Cerebellar cortex (tissue), 1 donor: Measurements from ENCODE around the gene CD177.
"Not testable (repeated sequence)": the region's sequence is repeated elsewhere in the genome, so short reads cannot be mapped to it uniquely, and the experiment has no call there.

Experiments
- DNase-seq: peaks from one replicate; pipeline ENCODE4 v3.0.0-alpha.2; 2015; ENCODE audit warnings: low spot score

Gene CD177

DNA sequence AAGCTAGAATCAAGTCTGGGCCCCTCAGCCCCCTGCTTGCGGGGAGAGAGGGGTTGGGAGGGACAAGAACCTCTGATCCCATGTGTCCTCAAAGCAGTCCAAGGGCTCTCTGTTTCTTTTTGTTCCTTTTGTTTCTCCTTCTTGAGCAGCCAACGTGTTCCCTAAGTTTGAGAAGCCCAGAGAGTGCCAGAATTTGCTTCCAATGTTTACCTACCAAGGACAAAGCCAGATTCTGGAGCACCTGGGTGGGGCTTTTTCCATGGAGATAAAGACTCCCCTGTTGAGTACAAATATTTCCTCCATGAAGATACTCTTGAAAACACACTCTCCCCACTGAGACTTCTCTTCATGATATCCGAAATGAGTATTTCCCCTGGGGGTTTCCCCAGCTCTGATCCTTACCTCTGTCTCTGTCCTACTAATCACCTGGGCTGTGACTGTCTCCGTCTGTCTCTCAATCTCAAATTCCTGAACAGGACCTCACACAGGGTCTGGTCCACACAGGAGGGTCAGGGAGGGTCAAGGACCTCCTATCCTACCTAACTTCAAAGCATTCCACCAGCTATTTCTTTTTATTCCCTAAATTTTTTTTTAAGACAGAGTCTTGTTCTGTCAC lies 27.4 kb downstream of the CD177 start:
- DNase-seq: no peak

DNA sequence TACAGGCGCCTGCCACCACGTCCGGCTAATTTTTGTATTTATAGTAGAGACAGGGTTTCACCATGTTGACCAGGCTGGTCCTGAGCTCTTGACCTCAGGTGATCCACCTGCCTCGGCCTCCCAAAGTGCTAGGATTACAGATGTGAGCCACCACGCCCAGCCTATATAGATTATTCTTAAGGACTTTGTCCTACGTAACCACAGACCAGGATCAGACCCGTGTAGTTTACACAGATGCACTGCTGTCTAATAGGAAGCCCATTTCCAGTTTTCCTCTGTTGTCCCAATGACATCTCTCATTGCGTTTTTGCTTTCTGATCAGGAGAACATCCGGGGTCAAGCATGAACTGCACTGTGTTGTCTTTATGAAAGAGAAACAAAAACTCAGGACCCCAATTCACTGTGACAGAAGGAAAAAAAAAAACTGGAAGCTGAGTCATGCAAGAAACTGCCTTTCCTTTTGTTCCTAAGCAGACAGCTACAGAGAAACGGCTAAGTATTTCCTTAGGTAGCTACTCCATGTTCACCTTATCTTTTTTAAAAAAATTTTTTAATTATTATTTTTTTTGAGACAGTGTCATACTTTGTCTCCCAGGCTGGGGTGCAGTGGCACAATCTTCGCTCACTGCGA lies 29.2 kb downstream of the CD177 start:
- not testable (repeated sequence) for DNase-seq

DNA sequence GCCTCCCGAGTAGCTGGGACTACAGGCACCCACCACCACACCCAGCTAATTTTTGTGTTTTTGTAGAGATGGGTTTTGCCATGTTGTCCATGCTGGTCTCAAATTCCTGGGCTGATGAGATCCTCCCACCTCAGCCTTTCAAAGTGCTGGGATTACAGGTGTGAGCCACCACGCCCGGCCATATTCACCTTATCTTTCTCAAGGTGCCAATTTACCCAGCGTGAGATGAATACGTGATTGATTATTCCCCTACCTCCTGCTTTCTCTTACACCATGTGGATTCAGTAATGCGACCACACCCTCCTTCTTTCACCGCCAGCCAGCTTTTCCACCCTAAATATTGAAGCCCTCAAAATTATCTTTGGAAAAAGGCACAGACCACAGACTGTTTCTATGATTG lies 29.8 kb downstream of the CD177 start:
- DNase-seq: not testable (repeated sequence)

DNA sequence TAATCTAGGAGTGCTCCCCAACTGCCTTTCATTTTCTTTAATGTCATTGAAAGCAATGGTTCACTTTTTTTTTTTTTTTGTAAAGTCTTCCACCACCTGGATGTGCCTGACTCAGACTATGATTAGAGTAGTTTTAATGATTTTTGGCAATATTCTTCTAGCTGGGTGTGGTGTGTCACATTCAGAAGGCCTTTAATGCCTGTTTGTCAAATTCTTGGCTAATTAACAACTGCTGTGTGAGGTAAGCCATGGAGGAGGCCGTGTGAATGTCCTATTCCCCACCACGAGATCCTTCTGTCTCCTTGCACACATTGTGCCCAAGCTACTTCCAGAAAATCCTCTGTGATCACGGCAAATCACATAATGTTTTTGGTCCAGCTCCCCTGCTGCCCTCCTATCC lies 30.3 kb downstream of the CD177 start:
- DNase-seq: not testable (repeated sequence)

DNA sequence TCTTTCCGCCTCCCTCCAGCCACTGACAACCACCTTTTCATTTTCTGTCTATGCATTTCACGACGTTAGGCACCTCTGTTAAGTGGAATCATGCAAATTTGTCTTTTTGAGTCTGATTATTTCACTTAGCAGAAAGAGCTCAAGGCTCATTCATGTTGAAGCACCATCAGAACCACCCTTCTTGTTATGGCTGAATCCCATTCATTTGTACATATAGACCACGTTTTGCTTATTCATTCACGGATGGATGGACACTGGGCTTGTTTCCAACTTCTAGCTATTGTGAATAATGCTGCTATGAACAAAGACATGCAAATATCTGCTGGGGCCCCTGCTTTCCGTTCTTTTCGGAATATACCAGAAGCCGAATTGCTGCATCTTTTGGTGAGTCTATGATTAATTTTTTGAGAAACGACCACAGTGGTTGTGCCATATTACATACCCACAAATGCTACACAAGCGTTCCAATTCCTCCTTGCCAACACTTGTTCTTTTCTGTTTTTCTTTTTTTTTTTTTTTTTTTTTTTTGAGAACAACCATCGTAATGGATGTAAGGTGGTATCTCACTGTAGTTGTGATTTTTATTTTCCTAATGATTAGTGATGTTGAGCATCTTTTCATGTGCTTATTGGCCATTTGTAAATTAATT lies 37.5 kb downstream of the CD177 start:
- DNase-seq: not testable (repeated sequence)

DNA sequence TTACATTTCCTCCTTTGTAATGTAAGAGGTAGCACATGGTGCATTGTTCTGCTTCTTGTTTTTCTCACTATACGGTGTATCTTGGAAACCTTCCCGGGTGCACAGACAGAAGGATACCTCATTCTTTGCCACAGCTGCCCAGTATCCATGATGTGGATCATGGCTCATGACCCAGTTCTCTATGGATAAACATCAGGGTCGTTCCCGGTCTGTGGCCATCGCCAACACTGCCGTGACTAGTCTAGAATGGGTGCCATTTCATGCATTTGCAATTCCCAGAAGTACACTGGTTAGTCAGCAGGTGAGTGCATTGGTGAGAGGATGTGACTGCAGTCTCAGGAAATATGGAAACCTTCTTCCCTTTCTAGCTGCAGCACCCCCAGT lies 38.1 kb downstream of the CD177 start:
- DNase-seq: not testable (repeated sequence)

DNA sequence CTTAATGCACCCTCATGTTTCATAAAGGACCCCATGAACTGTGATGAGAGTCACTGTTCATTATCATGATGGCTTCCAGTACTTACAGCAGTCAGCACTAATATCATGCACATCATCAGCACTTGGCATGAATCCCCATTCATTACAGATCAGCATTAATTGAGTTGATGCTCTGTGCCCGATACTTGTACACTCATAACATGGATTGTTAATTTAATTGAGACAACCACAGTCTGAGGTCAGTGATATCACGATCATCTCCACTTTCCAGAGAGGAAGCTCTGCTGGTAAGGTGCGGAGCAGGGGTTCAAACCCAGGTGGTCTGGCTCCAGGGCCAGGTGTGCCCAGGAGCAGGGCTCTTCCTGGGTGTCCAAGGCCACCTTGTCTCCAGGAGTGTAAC lies 40.0 kb downstream of the CD177 start:
- DNase-seq: not testable (repeated sequence)

DNA sequence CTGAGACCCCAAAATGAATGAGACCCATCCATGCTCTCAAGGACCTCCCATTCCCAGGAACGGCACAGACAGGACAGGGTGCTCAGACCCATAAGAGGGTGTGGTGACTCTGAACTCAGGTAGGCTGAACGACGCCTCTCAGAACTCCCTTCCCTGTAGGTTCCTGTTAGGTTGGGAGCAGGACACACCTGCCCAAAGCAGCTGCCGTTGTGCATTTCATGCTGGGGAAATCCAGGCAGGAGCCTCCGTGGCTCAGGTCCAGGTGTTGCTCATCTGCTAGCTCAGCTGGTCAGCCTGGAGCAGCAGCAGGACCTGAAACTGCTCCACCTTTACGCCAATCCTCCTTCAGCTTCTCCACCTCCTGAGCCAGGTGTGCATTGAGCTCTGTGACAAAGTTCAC lies 42.1 kb downstream of the CD177 start:
- DNase-seq: no peak

DNA sequence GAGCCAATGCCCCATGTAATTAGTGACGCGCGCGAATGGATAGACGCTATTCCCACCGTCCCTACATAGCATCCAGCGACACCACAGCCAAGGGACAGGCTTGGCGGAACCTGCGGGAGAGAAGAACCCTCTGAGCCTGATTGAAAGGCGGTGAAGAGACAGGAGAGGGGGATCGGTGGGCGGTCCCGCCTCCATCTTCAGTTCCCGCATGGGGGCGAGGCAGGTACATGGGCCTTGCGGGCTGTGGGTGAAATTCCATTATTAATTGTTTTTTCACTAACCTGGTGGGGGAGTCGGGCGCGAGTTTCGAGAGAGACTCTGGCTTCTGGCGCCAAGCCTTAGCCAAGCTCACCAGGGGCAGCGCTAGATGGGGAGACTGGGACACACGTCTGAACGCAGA lies 52.8 kb downstream of the CD177 start:
- DNase-seq: no peak

DNA sequence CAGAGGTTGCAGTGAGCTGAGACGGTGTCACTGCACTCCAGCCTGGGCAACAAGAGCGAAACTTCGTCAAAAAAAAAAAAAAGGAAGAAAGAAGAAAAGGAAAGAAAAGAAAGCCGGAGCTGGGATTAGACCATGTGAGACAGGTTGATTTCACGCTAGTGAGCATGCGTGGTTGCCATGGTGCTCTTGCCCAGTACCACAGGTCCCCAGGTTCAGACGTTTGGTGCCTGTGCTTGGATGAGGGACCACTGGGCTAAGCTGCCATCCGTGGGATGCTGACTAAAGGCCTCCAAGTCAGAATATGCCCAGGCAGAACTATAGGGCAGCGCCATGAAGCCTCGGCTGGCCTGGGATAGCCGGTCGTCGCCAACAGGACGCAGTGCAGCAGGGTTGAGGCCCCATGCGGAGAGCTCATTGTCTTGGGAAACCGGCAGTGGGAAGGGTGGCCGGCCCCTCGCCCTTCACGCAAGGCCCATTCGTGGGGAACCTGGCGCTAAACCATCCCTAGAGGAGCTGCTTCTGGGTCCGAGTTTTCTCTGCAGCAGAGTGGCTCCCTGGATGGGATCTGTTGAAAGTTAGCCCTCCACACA lies 54.0 kb downstream of the CD177 start:
- DNase-seq: no peak

DNA sequence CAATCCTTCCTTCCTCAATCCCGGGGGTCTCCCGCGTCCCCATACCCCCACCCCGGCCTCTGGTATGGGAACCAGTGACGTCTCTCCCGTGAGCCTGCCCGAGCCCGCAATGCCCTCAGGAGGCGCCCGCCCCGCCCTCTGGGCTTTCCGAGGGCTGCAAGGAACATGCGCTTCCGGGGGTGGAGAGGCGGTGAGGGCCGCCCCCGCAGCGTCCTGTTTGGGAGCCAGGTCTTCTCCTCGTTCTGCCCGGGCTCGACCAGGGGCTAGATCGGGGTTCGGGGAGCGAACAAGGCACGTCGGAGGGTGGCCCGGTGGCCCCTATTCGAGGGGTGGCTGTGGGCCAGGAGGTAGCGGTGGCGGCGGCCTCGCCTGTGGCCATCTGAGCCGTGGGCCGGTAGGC lies 54.6 kb downstream of the CD177 start:
- DNase-seq: no peak

DNA sequence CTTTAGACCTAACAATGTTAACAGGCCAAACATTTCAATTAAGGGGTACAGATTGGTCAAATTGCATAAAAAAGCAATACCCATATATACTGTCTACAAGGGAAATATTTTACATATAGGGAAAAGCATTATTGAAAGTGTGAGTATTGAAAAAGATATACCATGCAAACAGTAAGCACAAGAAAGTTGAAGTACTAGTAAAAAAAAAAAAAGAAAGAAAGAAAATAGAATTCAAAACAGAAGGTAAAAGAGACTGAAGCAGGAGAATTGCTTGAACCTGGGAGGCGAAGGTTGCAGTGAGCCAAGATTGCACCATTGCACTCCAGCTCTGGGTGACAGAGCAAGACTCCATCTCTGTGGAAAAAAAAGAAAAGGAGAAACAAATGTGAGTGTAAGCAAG lies 55.9 kb downstream of the CD177 start:
- DNase-seq: no peak

DNA sequence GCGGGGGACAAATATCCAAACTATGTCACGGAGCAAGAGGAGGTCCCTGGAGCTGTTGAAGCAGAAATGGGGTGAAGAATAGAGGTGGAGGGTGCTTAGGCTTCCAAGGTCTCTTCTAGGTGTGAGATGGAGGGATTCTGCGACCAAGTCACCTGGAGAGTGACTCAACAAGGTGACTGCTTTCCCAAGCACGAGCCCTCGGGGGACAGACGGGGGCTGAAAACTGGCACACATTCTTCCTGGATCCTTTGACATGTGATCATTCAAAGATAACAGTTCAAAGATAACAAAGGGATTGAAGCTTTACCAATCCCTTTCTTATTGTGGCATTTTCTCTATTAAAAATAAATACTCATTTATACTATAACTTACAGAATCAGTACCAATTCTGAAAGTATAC lies 59.0 kb downstream of the CD177 start:
- no peak for DNase-seq
